Naive thymus-derived CD4-positive, alpha-beta T cell (primary cell): ENCODE measurements around the gene PKIB. TPM values are rescaled to one million over a fixed set of nuclear protein-coding genes. Genes with fewer than 3 reads are reported as not detected.

Experiments used
- ATAC-seq: fragments of 150-1000 bp; cut with Tn5 transposase; 2 replicates; pipeline ENCODE4 v1.10.0; 2021; ENCODE audit warnings: mild to moderate bottlenecking, moderate library complexity
- CTCF ChIA-PET: fragments of 350-600 bp; sonication (Branson Sonifier 250); formaldehyde crosslinking; loops from one replicate; lab custom pipeline; 2021; ENCODE audit warnings: antibody characterized with exemption; lab: Charles Lee
- POLR2A ChIA-PET: fragments of 350-600 bp; sonication (Branson Sonifier 250); formaldehyde crosslinking; loops from one replicate; lab custom pipeline; 2021; ENCODE audit warnings: antibody characterized with exemption, inconsistent platforms; lab: Charles Lee
- DNase-seq, 9 donors: peaks; one replicate each; pipeline versions ENCODE4 v3.0.0 to v3.0.0-alpha.2; 2020 to 2022; ENCODE audit warnings: mixed read lengths in 1 of 9
- H3K27ac ChIP-seq: one replicate; pipeline ENCODE4 v1.7.0; 2013; ENCODE audit warnings: mild to moderate bottlenecking, low read depth, low read length, moderate library complexity
- H3K27me3 ChIP-seq, 2 donors: one replicate each; pipeline ENCODE4 v1.7.0; 2013; ENCODE audit warnings: low read length in 2 of 2, mild to moderate bottlenecking in 2 of 2, moderate library complexity in 2 of 2; ENCODE audit not compliant: control insufficient read depth in 2 of 2, insufficient read depth in 2 of 2
- H3K36me3 ChIP-seq, 3 experiments: 1 replicate in 2 of 3; 2 replicates in 1 of 3; pipeline ENCODE4 v1.7.0; 2013; ENCODE audit warnings: low read length in 3 of 3, mild to moderate bottlenecking in 3 of 3, moderate library complexity in 1 of 3; ENCODE audit not compliant: insufficient read depth in 3 of 3, control insufficient read depth in 2 of 3
- H3K4me1 ChIP-seq, 2 donors: one replicate each; pipeline ENCODE4 v1.7.0; 2013; ENCODE audit warnings: low read length in 2 of 2, mild to moderate bottlenecking in 2 of 2, moderate library complexity in 1 of 2; ENCODE audit not compliant: control insufficient read depth in 2 of 2, insufficient read depth in 2 of 2
- H3K4me3 ChIP-seq: 2 replicates; pipeline ENCODE4 v1.7.0; 2013; ENCODE audit warnings: mild to moderate bottlenecking, low read length
- H3K9me3 ChIP-seq, 3 experiments: 1 replicate in 2 of 3; 2 replicates in 1 of 3; pipeline ENCODE4 v1.7.0; 2013; ENCODE audit warnings: low read length in 3 of 3; ENCODE audit not compliant: control insufficient read depth in 2 of 3
- H3K27ac Mint-ChIP-seq, 9 donors: one replicate each; pipeline ENCODE4 v1.8.0; 2020 to 2022; ENCODE audit warnings: mixed read lengths in 9 of 9, mild to moderate bottlenecking in 8 of 9, moderate library complexity in 5 of 9, inconsistent platforms in 2 of 9
- H3K27me3 Mint-ChIP-seq, 5 donors: one replicate each; pipeline ENCODE4 v1.8.0; 2021 to 2022; ENCODE audit warnings: mixed read lengths in 5 of 5, mild to moderate bottlenecking in 1 of 5
- H3K36me3 Mint-ChIP-seq, 5 donors: one replicate each; pipeline ENCODE4 v1.8.0; 2020 to 2022; ENCODE audit warnings: mixed read lengths in 5 of 5, mild to moderate bottlenecking in 3 of 5, inconsistent platforms in 1 of 5
- H3K4me1 Mint-ChIP-seq, 7 donors: one replicate each; pipeline ENCODE4 v1.8.0; 2020 to 2022; ENCODE audit warnings: mixed read lengths in 7 of 7, mild to moderate bottlenecking in 3 of 7, inconsistent platforms in 1 of 7
- H3K4me3 Mint-ChIP-seq, 10 donors: one replicate each; pipeline ENCODE4 v1.8.0; 2020 to 2022; ENCODE audit warnings: mild to moderate bottlenecking in 10 of 10, mixed read lengths in 10 of 10, moderate library complexity in 6 of 10, inconsistent platforms in 2 of 10
- H3K9me3 Mint-ChIP-seq, 11 donors: one replicate each; pipeline ENCODE4 v1.8.0; 2020 to 2022; ENCODE audit warnings: mixed read lengths in 11 of 11, mild to moderate bottlenecking in 4 of 11, inconsistent platforms in 1 of 11, moderate library complexity in 1 of 11
- intact Hi-C, 2 donors: fragments of 100-400 bp; cut with micrococcal nuclease; formaldehyde crosslinking; loops; one replicate each; pipeline ENCODE4 v1.15.1; 2023
- polyA plus RNA-seq, 2 donors: library from polyadenylated mRNA; unstranded; fragments of 300-500 nt; fragmentation: Illumina TruSeq; gene quantifications; one replicate each; pipeline ENCODE4 v1.2.3, GENCODE V29; 2021
- total RNA-seq, 6 experiments: library from RNA in 5 of 6; stranded (reverse) in 5 of 6; gene quantifications; 1 replicate in 5 of 6; 2 replicates in 1 of 6; pipeline ENCODE4 v1.2.3 and lab custom pipeline; 2021 to 2026

The PKIB gene
- total and polyA plus RNA-seq, 7 experiments from 2014 or later = 0.86 to 1.5 (median 0.92) TPM; not detected in 1

DNA sequence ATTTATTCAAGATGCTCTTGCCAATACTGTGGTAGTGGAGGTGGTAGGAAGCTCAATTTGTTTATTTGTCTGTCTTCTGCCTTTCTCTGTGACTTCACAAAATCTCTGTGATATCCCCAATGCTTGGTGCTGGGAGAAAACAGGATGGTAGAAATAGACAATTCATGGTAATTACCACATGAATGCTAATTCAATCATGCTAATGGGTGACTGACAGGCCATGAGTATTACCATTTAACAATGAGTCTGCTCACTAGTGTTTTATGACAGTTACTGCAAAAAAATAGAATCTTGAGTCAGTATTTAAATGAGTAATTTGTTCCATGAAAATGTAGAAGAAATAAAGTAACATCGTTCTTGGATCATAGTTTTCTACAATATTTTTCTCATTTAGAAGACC is 117.0 kb downstream of the PKIB start:
- H3K36me3 Mint-ChIP-seq = no peaks in the 10 kb centered on the region
- peaks cover 2 to 5% (median 5%) of the 10 kb centered on the region in 5 donors for H3K27me3 Mint-ChIP-seq
- H3K4me1 Mint-ChIP-seq = no peaks in the 10 kb centered on the region
- CTCF ChIA-PET = interaction anchor here (0.6 kb wide), 1 partner anchor 242 kb away, joined by 4 read pairs; no protein-coding TSS in a partner anchor
- POLR2A ChIA-PET = no interaction called here
- Histone ChIP-seq H3K27ac (no peak overlapping the region), H3K9me3 (no peaks in the 10 kb centered on the region), H3K4me1 (no peaks in the 10 kb centered on the region), H3K27me3 (no peaks in the 10 kb centered on the region), H3K4me3 (no peak overlapping the region), H3K36me3 (no peaks in the 10 kb centered on the region)
- H3K9me3 Mint-ChIP-seq = no peaks in the 10 kb centered on the region
- intact Hi-C loops = loop anchor here in 1 of 2 donors (1.0 kb wide), 1 partner anchor 235 kb away; no protein-coding TSS in a partner anchor
- H3K4me3 Mint-ChIP-seq = no peak overlapping the region
- H3K27ac Mint-ChIP-seq = no peak overlapping the region
- no peak for ATAC-seq
- DNase-seq = no peak

- no peak overlapping the region for H3K27ac Mint-ChIP-seq
- H3K27me3 ChIP-seq = peaks cover 0 to 3% of the 10 kb centered on the region in 2 donors
- H3K27me3 Mint-ChIP-seq = peaks cover 15 to 21% (median 16%) of the 10 kb centered on the region in 5 donors
- H3K4me3 ChIP-seq = no peak overlapping the region
- H3K9me3 ChIP-seq = no peaks in the 10 kb centered on the region
- ChIA-PET CTCF (interaction anchor here (0.6 to 1.3 kb wide), 3 partner anchors 14 to 109 kb away, joined by 3 to 8 read pairs (median 3); no protein-coding TSS in a partner anchor), POLR2A (no interaction called here)
- H3K4me1 Mint-ChIP-seq = no peaks in the 10 kb centered on the region
- H3K27ac ChIP-seq = no peak overlapping the region
- no peaks in the 10 kb centered on the region for H3K36me3 Mint-ChIP-seq
- H3K9me3 Mint-ChIP-seq = peaks cover 0 to 1% (median 0%) of the 10 kb centered on the region in 11 donors
- H3K36me3 ChIP-seq = no peaks in the 10 kb centered on the region
- H3K4me3 Mint-ChIP-seq = no peak overlapping the region
- H3K4me1 ChIP-seq = no peaks in the 10 kb centered on the region
- ATAC-seq (no peak), DNase-seq (no peak)
- intact Hi-C loops = loop anchor here in 1 of 2 donors (5.0 to 10.0 kb wide), 2 partner anchors 62 to 984 kb away; no protein-coding TSS in a partner anchor
Measured at GRCh38 chr6:122730334-122730733, 120.1 kb downstream of the PKIB start.

DNA sequence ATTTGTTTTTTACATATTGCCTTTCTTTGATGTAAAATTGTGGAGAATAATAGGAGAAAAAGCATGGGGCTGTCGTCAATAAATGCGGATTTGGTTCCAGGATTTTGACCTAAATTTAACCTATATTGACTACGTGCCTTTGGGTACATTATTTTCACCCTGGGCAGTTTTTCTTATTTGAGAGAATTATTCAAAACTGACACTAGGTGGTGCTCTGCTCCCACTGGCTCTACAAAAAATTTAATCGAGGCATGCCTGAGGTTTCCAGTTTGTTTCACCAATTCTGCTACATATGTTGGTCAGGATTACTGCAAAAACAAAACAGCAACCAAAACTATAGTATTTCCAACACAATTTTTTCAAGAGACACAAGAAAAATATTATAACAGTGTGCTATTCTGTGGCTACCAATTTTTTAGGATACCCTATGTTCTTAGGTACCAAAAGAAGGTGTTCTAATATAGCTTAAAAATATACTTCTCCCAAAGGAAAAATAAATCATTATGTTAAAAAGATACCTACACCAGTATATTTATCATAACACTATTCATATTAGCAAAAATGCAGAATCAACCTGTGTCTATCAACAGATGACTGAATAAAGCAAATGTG is 120.7 kb downstream of the PKIB start:
- Mint-ChIP-seq H3K4me3 (no peak overlapping the region), H3K27ac (no peak overlapping the region), H3K27me3 (peaks cover 15 to 22% (median 18%) of the 10 kb centered on the region in 5 donors), H3K9me3 (peaks cover 0 to 1% (median 0%) of the 10 kb centered on the region in 11 donors), H3K36me3 (no peaks in the 10 kb centered on the region), H3K4me1 (no peaks in the 10 kb centered on the region)
- H3K4me1 ChIP-seq = no peaks in the 10 kb centered on the region
- peaks cover 0 to 3% of the 10 kb centered on the region in 2 donors for H3K27me3 ChIP-seq
- intact Hi-C loops = loop anchor here (1.0 to 10.0 kb wide), 4 partner anchors 61 to 984 kb away; no protein-coding TSS in a partner anchor
- H3K27ac ChIP-seq = no peak overlapping the region
- ChIA-PET POLR2A (no interaction called here), CTCF (interaction anchor here (0.6 to 1.3 kb wide), 3 partner anchors 15 to 108 kb away, joined by 3 to 8 read pairs (median 3); no protein-coding TSS in a partner anchor)
- no peaks in the 10 kb centered on the region for H3K36me3 ChIP-seq
- ATAC-seq = no peak
- H3K9me3 ChIP-seq = no peaks in the 10 kb centered on the region
- DNase-seq = peak in 5 of 9 donors; percentile 11 to 37 (median 17)
- no peak overlapping the region for H3K4me3 ChIP-seq

DNA sequence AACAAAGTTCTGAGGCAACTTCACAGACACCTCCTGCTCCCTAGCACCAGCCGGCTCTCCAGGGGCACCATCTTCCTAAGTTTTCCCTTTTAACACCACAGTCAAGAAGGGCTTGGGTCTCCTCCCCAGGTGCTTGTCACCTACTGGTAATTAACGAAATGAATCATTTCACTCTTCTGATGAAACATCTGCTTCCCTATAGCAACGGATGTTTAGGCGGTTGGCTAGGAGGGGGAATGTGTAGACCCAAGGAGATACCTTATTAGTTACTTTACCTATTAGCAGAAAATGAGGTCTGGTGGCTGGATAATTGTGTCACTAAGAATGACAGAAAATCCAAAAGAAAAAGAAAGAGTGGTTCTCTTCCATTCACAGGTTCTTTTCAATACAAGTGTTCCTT is 123.1 kb downstream of the PKIB start:
- Mint-ChIP-seq H3K4me1 (no peaks in the 10 kb centered on the region), H3K27me3 (peaks cover 13 to 22% (median 16%) of the 10 kb centered on the region in 5 donors), H3K9me3 (peaks cover 0 to 1% (median 0%) of the 10 kb centered on the region in 11 donors), H3K4me3 (no peak overlapping the region), H3K36me3 (no peaks in the 10 kb centered on the region), H3K27ac (no peak overlapping the region)
- DNase-seq (no peak), ATAC-seq (no peak)
- ChIA-PET POLR2A (no interaction called here), CTCF (no interaction called here)
- intact Hi-C loops = loop anchor here in 1 of 2 donors (5.0 to 10.0 kb wide), 2 partner anchors 59 to 982 kb away; no protein-coding TSS in a partner anchor
- Histone ChIP-seq H3K27me3 (peaks cover 0 to 3% of the 10 kb centered on the region in 2 donors), H3K36me3 (no peaks in the 10 kb centered on the region), H3K9me3 (no peaks in the 10 kb centered on the region), H3K27ac (no peak overlapping the region), H3K4me3 (no peak overlapping the region), H3K4me1 (no peaks in the 10 kb centered on the region)

DNA sequence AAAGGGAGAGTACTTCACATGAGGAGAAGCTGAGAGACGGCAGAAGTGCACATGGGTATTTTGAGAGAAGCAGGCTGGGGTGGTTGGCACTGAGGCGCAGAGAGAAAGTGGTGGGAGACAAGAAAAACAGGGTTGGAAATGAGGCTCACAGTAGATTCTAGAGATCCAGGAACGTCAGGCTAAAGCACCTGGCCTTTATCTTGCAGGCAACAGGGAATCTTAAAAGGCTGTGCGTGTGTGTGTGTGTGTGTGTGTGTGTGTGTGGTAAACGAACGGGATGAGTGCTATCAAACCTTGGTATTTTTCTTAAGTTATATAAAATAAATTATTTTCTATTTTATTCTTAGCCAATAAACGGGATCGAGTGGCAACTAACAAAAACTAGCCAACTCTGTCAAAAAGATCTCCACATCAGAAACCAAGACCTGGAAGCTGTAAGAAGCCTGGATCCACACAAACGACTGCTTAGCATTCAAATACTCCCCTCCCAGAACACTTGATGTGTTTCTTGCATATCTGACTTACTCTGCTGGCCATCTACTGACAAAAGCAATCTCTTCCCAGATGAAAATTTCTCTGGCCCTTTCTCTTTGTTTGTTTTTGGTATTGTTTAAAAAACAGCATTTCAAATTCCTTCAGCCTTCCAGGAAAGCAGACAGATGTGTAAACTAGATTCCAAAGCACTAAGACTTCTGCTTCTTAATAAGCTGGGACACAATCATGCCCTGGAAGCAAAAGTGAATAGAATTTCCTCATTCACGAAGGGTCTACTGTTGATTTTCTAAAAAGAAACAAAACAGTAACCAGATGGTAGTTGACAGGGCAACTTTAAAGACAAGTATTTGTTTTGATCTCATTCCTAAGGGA is 124.6 kb downstream of the PKIB start:
- ChIA-PET POLR2A (no interaction called here), CTCF (no interaction called here)
- Mint-ChIP-seq H3K4me3 (no peak overlapping the region), H3K27ac (no peak overlapping the region), H3K9me3 (peaks cover 0 to 1% (median 0%) of the 10 kb centered on the region in 11 donors), H3K27me3 (peaks cover 13 to 22% (median 16%) of the 10 kb centered on the region in 5 donors), H3K36me3 (no peaks in the 10 kb centered on the region), H3K4me1 (no peaks in the 10 kb centered on the region)
- H3K4me1 ChIP-seq = no peaks in the 10 kb centered on the region
- H3K9me3 ChIP-seq = no peaks in the 10 kb centered on the region
- H3K27me3 ChIP-seq = peaks cover 0 to 3% of the 10 kb centered on the region in 2 donors
- H3K27ac ChIP-seq = no peak overlapping the region
- DNase-seq (no peak), ATAC-seq (no peak)
- no peaks in the 10 kb centered on the region for H3K36me3 ChIP-seq
- H3K4me3 ChIP-seq = no peak overlapping the region
- intact Hi-C loops = loop anchor here in 1 of 2 donors (5.0 to 10.0 kb wide), 2 partner anchors 58 to 980 kb away; no protein-coding TSS in a partner anchor

DNA sequence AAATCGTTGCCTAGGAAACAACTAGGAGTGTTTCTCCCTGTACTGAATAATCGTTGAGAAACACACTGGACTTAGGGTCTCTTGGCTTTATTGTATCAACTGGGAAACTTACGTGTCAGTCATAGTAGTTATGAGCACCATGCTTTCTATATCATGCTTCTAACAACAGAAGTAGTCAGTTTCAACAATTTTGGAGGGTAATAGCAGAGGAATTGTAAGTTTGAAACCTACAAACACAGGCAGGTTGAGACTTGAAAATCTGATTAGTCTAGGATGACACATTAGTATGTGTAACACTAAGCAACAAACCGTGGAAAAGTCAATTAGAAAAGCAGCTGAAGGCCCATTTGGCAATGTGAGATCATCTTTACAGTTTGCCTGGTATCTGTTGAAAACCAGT is 125.4 kb downstream of the PKIB start:
- no peak overlapping the region for H3K4me3 ChIP-seq
- ATAC-seq (no peak), DNase-seq (no peak)
- Mint-ChIP-seq H3K27me3 (peaks cover 11 to 17% (median 15%) of the 10 kb centered on the region in 5 donors), H3K4me1 (no peaks in the 10 kb centered on the region), H3K9me3 (peaks cover 0 to 1% (median 0%) of the 10 kb centered on the region in 11 donors), H3K36me3 (no peaks in the 10 kb centered on the region), H3K4me3 (no peak overlapping the region), H3K27ac (no peak overlapping the region)
- ChIA-PET CTCF (no interaction called here), POLR2A (no interaction called here)
- no peak overlapping the region for H3K27ac ChIP-seq
- H3K9me3 ChIP-seq = no peaks in the 10 kb centered on the region
- H3K27me3 ChIP-seq = peaks cover 0 to 3% of the 10 kb centered on the region in 2 donors
- H3K4me1 ChIP-seq = no peaks in the 10 kb centered on the region
- intact Hi-C loops = loop anchor here in 1 of 2 donors (10.0 kb wide), 1 partner anchor 979 kb away; no protein-coding TSS in a partner anchor
- no peaks in the 10 kb centered on the region for H3K36me3 ChIP-seq
